ENCODE measurements around the gene RCCD1. TPM values are rescaled to one million over a fixed set of nuclear protein-coding genes. Genes with fewer than 3 reads are reported as not detected.

RCCD1 gene
- total and polyA plus RNA-seq, 2 donors from 2014 or later: 11.6 TPM

GRCh38 chr15:90934256-90934948, 20.3 kb upstream of the RCCD1 start:
- Histone ChIP-seq H3K4me1 (ENCODE audit: control insufficient read depth in 2 of 3, insufficient read depth in 2 of 3, low read depth in 1 of 3, low read length in 3 of 3) (peaks cover 0 to 34% (median 14%) of the 10 kb centered on the region in 3 donors), H3K9ac (ENCODE audit: low read length in 3 of 3) (peak overlapping the region in 2 of 3 donors; percentile 30 to 62), H3K4me3 (ENCODE audit: low read length in 3 of 3) (peak overlapping the region; percentile 38 to 81 (median 72)), H3K27me3 (ENCODE audit: control insufficient read depth, insufficient read depth, low read length) (no peaks in the 10 kb centered on the region), H3K36me3 (ENCODE audit: control insufficient read depth in 2 of 3, insufficient read depth in 3 of 3, low read length in 3 of 3) (peaks cover 0 to 3% (median 2%) of the 10 kb centered on the region in 3 donors), H3K27ac (ENCODE audit: low read depth in 2 of 2, low read length in 2 of 2) (peak overlapping the region; percentile 53 to 54), H3K9me3 (ENCODE audit: control insufficient read depth in 2 of 3, insufficient read depth in 1 of 3, low read length in 3 of 3) (no peaks in the 10 kb centered on the region)
- peak; percentile 82 for TF ChIP-seq CTCF (IDR thresholded peaks at IDR 0.05; ENCODE audit: borderline replicate concordance, extremely low read depth, insufficient read depth)
- FAIRE-seq (no peak), DNase-seq (peak; percentile 90 to 94 (median 93))
- intact Hi-C loops (cut with DNase I): no loop called here

- H3K9ac ChIP-seq (ENCODE audit: low read length in 3 of 3): peak within 1 kb of the TSS; percentile 30 to 87 (median 35)
- DNase-seq (peak; percentile 93 to 98 (median 96)), FAIRE-seq (no peak)
- peak within 1 kb of the TSS; percentile 38 to 81 (median 72) for H3K4me3 ChIP-seq (ENCODE audit: low read length in 3 of 3)
- no peaks in the 10 kb centered on the region for H3K9me3 ChIP-seq (ENCODE audit: control insufficient read depth in 2 of 3, insufficient read depth in 1 of 3, low read length in 3 of 3)
- H3K4me1 ChIP-seq (ENCODE audit: control insufficient read depth in 2 of 3, insufficient read depth in 2 of 3, low read depth in 1 of 3, low read length in 3 of 3): peaks cover 0 to 34% (median 14%) of the 10 kb centered on the region in 3 donors
- peak within 1 kb of the TSS; percentile 62 to 67 for H3K27ac ChIP-seq (ENCODE audit: low read depth in 2 of 2, low read length in 2 of 2)
- no peaks in the 10 kb centered on the region for H3K27me3 ChIP-seq (ENCODE audit: control insufficient read depth, insufficient read depth, low read length)
- H3K36me3 ChIP-seq (ENCODE audit: control insufficient read depth in 2 of 3, insufficient read depth in 3 of 3, low read length in 3 of 3): peaks cover 2 to 11% (median 7%) of the 10 kb centered on the region in 3 donors
- no peak for TF ChIP-seq CTCF (IDR thresholded peaks at IDR 0.05; ENCODE audit: borderline replicate concordance, extremely low read depth, insufficient read depth)
- intact Hi-C loops (cut with DNase I): no loop called here
Observed at GRCh38 chr15:90934949-90935751, 19.5 kb upstream of the RCCD1 start, which contains the start of gene UNC45A. UNC45A (plus strand) TSS chr15:90935285; CDS start chr15:90935325, 40 bp downstream.

- Histone ChIP-seq H3K36me3 (ENCODE audit: control insufficient read depth in 2 of 3, insufficient read depth in 3 of 3, low read length in 3 of 3) (peaks cover 8 to 20% (median 18%) of the 10 kb centered on the region in 3 donors), H3K9ac (ENCODE audit: low read length in 3 of 3) (no peak overlapping the region), H3K27me3 (ENCODE audit: control insufficient read depth, insufficient read depth, low read length) (no peaks in the 10 kb centered on the region), H3K4me3 (ENCODE audit: low read length in 3 of 3) (no peak overlapping the region), H3K27ac (ENCODE audit: low read depth in 2 of 2, low read length in 2 of 2) (no peak overlapping the region), H3K4me1 (ENCODE audit: control insufficient read depth in 2 of 3, insufficient read depth in 2 of 3, low read depth in 1 of 3, low read length in 3 of 3) (peaks cover 0 to 21% (median 7%) of the 10 kb centered on the region in 3 donors), H3K9me3 (ENCODE audit: control insufficient read depth in 2 of 3, insufficient read depth in 1 of 3, low read length in 3 of 3) (no peaks in the 10 kb centered on the region)
- no peak for TF ChIP-seq CTCF (IDR thresholded peaks at IDR 0.05; ENCODE audit: borderline replicate concordance, extremely low read depth, insufficient read depth)
- FAIRE-seq: no peak
- no peak for DNase-seq
- intact Hi-C loops (cut with DNase I): no loop called here
Observed at GRCh38 chr15:90936823-90937222, 17.9 kb upstream of the RCCD1 start.

Measured in kidney (tissue), 14 donors.